HG03575 (cell line): ENCODE results near the gene SQOR.
"Not testable (repeated sequence)": the region's sequence is repeated elsewhere in the genome, so short reads cannot be mapped to it uniquely, and the experiment has no call there.

ENCODE experiments used
- ATAC-seq: cut with Tn5 transposase; IDR thresholded peaks from one replicate; pipeline ENCODE4 v1.9.1; 2021; ENCODE audit not compliant: unreplicated experiment, insufficient number of reproducible peaks, low FRiP score; ENCODE audit errors: extremely low read depth

The SQOR gene

DNA sequence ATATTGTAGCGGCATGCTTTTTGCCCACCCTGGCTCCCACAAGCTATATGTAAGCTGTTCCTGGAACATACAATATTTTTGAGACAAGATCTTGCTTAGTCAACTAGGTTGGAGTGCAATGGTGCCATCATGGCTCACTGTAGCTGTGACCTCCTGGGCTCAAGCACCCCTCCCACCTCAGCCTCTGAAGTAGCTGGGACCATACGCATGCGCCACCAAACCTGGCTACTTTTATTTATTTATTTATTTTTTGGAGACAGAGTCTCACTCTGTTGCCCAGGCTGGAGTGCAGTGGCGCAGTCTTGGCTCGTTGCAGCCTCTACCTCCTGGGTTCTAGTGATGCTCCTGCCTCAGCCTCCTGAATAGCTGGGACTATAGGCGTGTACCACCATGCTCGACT is 6.7 kb upstream of the SQOR start:
- ATAC-seq, result no peak

GRCh38 chr15:45630917-45631691 is 3.7 kb upstream of the SQOR start:
- no peak for ATAC-seq

DNA sequence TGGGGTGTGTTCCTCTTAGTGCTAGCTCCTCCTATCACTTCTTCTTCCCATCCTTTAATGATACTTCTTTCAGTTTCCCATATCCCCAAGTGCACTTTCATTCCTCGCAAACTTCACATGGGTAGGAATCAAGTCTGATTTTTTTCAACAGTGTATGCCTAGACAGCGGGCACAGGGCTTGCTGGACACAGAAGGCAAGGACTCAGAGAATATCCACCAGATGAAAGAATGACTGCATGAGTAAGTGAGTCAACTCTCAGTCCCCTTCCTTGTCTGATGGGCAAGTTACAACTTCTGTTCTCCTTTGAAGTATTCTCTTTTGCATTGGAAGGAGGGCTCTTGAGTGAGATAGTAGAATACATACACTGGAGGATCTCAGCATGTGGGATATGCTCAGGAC is 3.1 kb upstream of the SQOR start:
- ATAC-seq, result no peak

DNA sequence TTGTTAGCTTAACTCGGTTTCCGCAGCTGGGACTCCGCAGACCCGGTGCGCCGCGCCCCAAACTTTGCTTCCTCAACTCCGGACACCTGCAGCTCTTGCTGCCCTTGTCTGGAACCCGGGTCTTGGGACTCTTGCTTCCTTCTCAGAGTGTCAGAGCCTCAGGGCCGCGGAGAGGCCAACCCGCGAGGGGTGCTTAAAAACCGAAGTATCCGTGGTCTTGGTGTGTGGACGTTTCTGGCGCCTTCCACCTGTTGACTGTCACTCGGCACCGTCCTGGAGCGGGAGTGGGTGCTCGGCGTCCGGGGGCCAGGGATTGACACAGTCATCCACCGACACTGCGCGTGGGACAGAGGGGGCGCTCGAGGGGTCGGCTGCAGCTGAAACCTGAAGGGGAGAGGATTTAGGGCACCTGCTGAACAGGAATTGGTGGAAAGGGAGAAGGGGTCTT is 386 bp downstream of the SQOR start:
- peak; percentile 16 for ATAC-seq

- no peak for ATAC-seq
Observed at GRCh38 chr15:45635763-45636292, 999 bp downstream of the SQOR start.

GRCh38 chr15:45637141-45637540 is 2.3 kb downstream of the SQOR start:
- no peak for ATAC-seq

DNA sequence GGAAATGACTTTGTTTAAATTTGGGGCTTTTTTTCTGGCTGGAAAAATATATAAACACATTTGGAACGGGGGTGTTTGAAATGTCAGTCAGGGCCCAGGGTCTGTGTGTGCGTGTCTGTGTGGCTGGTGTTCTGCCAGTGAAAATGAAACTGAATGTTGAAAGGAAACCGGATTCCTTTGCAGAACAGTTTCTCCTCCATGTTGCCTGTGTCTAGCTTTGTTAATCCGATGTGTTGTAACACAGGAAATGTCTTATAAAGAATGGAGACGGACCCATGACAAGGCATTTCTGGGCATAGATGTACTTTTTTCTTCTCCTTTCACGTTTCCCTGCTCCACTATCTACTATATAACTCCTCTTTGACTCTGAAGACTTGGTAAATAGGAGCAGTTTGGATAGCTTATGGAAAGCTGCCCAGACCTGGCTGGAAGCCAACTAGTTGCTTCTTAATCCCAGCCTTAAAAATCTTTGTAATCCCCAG is 2.8 kb downstream of the SQOR start:
- peak; percentile 38 for ATAC-seq

DNA sequence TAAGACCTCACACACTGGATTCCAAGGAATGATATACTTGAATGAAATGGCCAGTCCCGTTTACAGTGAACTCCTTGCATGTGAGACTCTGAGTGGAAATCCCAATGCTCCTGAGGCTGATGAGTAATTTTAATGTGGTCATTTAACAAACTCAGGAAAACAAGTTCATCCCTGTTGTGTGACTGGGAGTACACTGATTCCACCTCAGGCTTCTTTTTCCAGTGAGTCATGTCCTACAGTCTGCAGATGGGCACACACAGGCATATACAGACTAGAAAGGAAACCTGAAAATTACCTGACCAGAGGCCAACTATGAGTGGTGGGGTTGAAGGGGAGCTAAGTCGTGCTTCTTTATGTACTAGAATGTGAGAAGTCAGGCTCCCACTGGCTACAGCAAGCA is 5.8 kb downstream of the SQOR start:
- ATAC-seq, result no peak

- no peak for ATAC-seq
Observed at GRCh38 chr15:45641374-45641781, 6.5 kb downstream of the SQOR start.

DNA sequence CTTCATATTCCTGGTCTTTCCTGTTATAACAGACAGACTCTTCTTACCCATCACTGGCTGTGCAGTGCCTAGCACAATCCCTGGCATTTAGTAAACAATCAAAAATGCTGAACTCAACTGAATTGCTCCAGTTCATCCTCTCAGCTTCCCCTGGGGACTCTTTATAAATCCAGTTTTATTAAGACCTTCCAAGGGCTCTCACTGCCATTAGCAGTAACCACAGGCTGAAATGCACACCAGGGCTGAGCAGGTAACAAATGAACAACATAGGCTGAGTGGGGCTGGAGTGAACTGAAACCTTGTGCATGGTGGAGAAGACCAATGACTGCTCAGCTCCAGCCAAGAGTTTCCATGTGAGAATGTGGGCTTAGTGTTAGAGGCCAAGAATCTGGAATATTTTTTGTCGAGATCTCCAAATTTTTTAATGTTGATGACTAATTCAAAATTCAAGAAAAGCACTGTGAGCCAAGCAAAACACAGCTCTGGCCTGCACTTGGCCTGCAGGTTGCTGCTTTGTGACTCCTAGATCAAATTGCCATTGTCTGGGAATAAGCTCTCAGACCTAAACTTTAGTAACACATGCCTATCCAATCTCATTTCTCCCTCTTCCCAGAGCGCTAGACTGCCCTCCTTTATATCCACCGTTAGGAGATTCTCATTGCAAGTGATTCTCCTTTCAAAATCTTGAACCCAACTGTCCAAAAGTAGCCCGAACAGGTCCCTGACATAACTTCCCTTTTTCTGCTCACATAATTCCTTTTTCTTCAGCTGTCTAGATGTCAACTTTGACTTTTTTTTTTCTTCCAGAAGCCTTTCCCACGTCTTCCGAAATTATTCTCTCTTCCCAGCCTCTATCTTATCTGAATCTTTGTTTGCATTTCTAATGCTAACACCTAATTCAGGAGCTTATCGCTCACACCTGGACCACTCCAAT is 7.4 kb downstream of the SQOR start:
- ATAC-seq, result no peak

GRCh38 chr15:45644437-45644836 is 9.6 kb downstream of the SQOR start:
- no peak for ATAC-seq

DNA sequence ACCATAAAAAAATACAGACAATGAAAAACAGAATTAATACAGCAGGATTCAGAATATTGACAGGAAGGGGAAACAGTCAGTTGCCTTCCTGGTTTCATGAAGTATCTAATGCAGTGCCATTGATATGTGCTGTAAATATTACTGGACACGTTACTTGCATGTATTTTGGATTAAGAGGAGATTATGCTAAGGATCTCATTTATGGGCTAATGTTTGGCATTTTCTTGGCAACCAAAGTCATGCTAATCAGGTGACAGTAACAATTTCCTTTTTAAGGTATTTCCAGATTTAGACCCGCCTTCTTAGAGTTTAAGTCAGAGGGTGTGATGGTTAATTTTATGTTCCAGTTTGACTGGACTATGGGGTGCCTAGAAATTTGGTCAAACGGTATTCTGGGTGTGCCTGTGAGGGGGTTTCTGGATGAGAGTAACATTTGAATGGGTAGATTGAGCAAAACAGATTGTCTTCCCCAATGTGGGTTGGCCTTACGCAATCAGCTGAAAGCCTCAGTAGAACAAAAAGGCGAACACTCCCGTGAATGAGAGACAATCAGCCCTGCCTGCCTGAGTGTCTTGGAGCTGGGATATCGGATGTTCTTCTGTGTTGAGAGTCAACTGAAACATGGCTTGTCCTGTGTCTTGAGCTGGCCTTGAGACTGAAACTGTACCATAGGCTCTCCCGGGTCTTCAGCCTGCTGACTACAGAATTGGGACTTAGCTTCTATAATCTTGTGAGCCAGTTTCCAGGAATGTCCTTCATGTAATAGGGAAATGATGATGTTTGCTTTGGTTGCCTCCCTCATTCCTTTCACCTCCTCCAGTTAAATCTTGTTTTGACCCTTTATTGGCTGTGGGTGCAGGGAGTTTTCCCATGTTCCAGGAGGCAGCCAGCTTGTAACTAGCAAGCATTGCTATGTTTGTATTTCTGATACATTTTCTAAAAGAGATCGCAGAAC is 10.5 kb downstream of the SQOR start:
- ATAC-seq, result no peak

GRCh38 chr15:45646220-45646619 is 11.4 kb downstream of the SQOR start:
- ATAC-seq, result no peak

DNA sequence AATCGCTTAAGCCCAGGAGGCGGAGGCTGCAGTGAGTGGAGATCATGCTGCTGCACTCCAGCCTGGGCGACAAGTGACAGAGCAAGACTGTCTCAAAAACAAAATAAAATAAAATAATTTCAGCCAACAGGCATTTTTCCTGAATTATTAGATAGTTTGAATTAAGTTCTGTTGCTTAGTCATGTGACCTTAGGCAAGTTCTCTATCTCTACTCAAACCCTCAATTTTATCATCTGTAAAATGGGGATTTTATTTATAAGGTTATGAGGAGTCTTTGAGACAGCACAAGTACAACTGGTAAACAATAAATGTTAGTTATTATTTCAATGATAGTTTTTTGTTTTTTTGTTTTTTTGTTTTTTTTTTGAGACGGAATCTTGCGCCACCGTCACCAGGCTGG is 13.0 kb downstream of the SQOR start:
- no peak for ATAC-seq

DNA sequence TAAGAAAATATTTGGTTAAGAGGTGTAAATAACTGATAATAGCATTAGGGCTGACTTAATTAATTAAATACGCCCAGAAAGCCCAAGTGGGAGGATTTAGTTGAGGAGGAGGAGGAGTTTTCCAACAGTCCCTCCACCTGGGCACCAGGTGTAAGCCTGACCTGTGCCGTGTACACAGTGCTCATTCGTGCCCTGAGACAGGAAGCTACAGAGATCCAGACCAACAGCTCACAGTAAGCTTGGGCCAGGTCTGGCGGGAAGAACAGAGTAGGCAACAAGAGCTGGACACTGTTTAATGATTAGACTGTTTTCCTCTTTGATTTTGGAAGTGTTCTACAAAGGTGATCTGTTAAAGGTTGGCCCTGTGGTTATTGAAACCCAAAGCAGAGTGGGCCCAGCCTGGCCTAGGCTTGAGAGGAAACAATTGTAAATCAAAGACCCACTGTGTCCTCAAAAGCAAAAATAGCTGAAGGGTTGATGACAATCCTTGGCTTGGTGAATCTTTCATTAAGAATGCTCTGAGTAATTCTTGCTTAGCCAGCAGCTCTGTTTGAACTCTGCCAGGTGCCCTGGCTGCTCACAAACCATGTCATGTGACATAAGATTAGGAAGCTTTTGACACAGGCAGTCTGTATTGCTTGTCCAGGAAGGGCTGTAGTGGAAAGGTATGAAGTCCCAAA is 13.8 kb downstream of the SQOR start:
- ATAC-seq, result no peak

- not testable (repeated sequence) for ATAC-seq
Observed at GRCh38 chr15:45650007-45650406, 15.2 kb downstream of the SQOR start.

DNA sequence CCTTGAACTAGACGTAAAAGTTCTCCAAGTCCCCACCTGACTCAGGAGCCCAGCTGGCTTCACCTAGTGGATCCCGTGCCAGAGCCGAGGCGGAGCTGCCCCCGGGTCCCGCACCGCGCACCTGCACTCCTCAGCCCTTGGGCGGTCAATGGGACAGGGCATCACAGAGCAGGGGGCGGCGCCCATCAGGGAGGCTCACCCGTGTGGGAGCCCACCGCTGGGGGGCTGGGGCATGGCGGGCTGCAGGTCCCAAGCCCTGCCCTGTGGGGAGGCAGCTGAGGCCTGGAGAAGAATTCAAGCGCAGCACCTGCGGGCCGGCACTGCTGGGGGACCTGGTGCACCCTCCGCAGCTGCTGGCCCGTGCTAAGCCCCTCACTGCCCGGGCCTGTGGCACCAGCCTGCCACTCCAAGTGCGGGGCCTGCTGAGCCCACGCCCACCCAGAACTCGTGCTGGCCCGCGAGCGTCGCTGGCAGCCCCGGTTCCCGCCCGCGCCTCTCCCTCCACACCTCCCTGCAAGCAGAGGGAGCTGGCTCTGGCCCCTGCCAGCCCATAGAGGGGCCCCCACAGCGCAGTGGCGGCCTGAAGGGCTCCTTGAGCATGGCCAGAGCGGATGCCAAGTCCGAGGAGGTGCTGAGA is 16.2 kb downstream of the SQOR start:
- no peak for ATAC-seq
